ENCODE data around the gene TNS3. TPM values are rescaled to one million over a fixed set of nuclear protein-coding genes. Genes with fewer than 3 reads are reported as not detected.

TNS3 gene
- total and polyA plus RNA-seq, 10 of the 15 experiments (the other 5 are each of a cell fraction or from before 2014, with no cell fraction given) = 0.27 to 2.7 (median 0.79) TPM

DNA sequence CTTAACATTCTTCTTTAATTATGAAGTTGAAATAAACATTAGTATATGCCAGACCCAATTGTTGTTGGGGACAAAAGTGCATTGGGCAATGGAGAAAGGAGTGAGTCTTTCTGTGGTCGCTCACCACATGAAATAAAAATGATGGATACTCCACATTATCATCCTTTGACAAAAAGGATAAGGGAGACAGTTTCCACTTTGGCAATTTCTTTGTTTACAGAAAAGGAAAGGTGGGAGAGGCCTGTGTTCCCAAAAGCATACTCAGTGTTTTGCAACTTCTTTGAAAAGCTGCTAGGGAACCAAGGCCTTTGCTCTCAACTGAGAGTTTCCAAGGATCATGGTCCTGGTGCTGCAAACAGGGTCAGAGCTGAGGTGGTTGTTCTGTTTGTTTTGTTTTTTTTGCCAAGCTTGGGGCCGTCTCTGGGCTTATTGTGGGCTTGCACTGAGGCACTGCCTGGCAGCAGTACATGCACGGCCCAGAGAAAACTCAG lies 341.9 kb downstream of the TNS3 start:
- no TSS peak for BruUV-seq (replicated peaks)
- 11% methylated on average over 3 of the region's 3 CpGs for WGBS (ENCODE audit: insufficient coverage, insufficient replicate concordance, low lambda C conversion rate, missing lambda C conversion rate)
- no peaks in the 10 kb centered on the region for H3K36me3 ChIP-seq (ENCODE audit: control insufficient read depth in 2 of 2, insufficient read depth in 2 of 2, low read length in 1 of 2)
- H2AFZ ChIP-seq (ENCODE audit: control insufficient read depth, low read depth, low read length) = no peak overlapping the region
- no peak overlapping the region for H3K27ac ChIP-seq (ENCODE audit: control insufficient read depth, insufficient read depth)
- ChIA-PET CTCF (interaction anchor here (0.8 kb wide), 1 partner anchor 18 kb away, joined by 4 read pairs; no protein-coding TSS in a partner anchor), POLR2A (no interaction called here), SMC1A (ENCODE audit: uncharacterized antibody, unreplicated experiment) (no interaction called here), RAD21 (ENCODE audit: unreplicated experiment) (no interaction called here)
- DNase-seq (ENCODE audit: low read depth, low spot score) = no peak
- FAIRE-seq = no peak
- H3K4me1 ChIP-seq (ENCODE audit: control insufficient read depth, insufficient read depth, low read length) = no peaks in the 10 kb centered on the region
- no peaks in the 10 kb centered on the region; a peak in 1 of 4 replicates for H3K27me3 ChIP-seq (replicated peaks in 1 of 2; ENCODE audit: control insufficient read depth in 2 of 2, insufficient read depth in 2 of 2, low read length in 1 of 2)
- no peak for ATAC-seq
- in situ Hi-C loops (cut with MboI) = no loop called here
- TF ChIP-seq ZNF384 (IDR thresholded peaks at IDR 0.05; ENCODE audit: borderline replicate concordance, low read depth, low read length) (no peak), FOS (IDR thresholded peaks at IDR 0.05; ENCODE audit: borderline replicate concordance, extremely low read depth, insufficient read length) (no peak), CHD2 (IDR thresholded peaks at IDR 0.05; ENCODE audit: borderline replicate concordance, low read depth, low read length) (no peak), CBX5 (IDR thresholded peaks at IDR 0.05; ENCODE audit: low read depth) (no peak), RUNX3 (IDR thresholded peaks at IDR 0.05; ENCODE audit: low read length) (no peak), TAF1 (IDR thresholded peaks at IDR 0.05; ENCODE audit: borderline replicate concordance, low read depth, low read length) (no peak), ZBED1 (IDR thresholded peaks at IDR 0.05; ENCODE audit: borderline replicate concordance) (no peak)
- TF ChIP-seq, protein P1, sequence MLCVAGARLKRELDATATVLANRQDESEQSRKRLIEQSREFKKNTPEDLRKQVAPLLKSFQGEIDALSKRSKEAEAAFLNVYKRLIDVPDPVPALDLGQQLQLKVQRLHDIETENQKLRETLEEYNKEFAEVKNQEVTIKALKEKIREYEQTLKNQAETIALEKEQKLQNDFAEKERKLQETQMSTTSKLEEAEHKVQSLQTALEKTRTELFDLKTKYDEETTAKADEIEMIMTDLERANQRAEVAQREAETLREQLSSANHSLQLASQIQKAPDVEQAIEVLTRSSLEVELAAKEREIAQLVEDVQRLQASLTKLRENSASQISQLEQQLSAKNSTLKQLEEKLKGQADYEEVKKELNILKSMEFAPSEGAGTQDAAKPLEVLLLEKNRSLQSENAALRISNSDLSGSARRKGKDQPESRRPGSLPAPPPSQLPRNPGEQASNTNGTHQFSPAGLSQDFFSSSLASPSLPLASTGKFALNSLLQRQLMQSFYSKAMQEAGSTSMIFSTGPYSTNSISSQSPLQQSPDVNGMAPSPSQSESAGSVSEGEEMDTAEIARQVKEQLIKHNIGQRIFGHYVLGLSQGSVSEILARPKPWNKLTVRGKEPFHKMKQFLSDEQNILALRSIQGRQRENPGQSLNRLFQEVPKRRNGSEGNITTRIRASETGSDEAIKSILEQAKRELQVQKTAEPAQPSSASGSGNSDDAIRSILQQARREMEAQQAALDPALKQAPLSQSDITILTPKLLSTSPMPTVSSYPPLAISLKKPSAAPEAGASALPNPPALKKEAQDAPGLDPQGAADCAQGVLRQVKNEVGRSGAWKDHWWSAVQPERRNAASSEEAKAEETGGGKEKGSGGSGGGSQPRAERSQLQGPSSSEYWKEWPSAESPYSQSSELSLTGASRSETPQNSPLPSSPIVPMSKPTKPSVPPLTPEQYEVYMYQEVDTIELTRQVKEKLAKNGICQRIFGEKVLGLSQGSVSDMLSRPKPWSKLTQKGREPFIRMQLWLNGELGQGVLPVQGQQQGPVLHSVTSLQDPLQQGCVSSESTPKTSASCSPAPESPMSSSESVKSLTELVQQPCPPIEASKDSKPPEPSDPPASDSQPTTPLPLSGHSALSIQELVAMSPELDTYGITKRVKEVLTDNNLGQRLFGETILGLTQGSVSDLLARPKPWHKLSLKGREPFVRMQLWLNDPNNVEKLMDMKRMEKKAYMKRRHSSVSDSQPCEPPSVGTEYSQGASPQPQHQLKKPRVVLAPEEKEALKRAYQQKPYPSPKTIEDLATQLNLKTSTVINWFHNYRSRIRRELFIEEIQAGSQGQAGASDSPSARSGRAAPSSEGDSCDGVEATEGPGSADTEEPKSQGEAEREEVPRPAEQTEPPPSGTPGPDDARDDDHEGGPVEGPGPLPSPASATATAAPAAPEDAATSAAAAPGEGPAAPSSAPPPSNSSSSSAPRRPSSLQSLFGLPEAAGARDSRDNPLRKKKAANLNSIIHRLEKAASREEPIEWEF (IDR thresholded peaks at IDR 0.05; ENCODE audit: insufficient replicate concordance, low read depth, low read length) = no peak
- TF ChIP-seq, protein P2, sequence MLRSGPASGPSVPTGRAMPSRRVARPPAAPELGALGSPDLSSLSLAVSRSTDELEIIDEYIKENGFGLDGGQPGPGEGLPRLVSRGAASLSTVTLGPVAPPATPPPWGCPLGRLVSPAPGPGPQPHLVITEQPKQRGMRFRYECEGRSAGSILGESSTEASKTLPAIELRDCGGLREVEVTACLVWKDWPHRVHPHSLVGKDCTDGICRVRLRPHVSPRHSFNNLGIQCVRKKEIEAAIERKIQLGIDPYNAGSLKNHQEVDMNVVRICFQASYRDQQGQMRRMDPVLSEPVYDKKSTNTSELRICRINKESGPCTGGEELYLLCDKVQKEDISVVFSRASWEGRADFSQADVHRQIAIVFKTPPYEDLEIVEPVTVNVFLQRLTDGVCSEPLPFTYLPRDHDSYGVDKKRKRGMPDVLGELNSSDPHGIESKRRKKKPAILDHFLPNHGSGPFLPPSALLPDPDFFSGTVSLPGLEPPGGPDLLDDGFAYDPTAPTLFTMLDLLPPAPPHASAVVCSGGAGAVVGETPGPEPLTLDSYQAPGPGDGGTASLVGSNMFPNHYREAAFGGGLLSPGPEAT (IDR thresholded peaks at IDR 0.05; ENCODE audit: low read depth) = no peak
- H3K79me2 ChIP-seq (ENCODE audit: control insufficient read depth, insufficient read depth, low read length) = no peaks in the 10 kb centered on the region
- no peak overlapping the region for H3K4me2 ChIP-seq (ENCODE audit: control insufficient read depth, insufficient read depth)
- intact Hi-C loops (cut with micrococcal nuclease; ENCODE audit: unreplicated experiment) = no loop called here
- H3K9ac ChIP-seq (ENCODE audit: control insufficient read depth, insufficient read depth, low read length) = no peak overlapping the region
- no peak overlapping the region for H3K4me3 ChIP-seq
- no peaks in the 10 kb centered on the region for H3K9me3 ChIP-seq (replicated peaks; ENCODE audit: control insufficient read depth, insufficient read depth, low read length)
- H4K20me1 ChIP-seq (ENCODE audit: control insufficient read depth, insufficient read depth) = no peaks in the 10 kb centered on the region

Measured in GM12878 (cell line).